ENCODE data around the gene SLC4A11. TPM values are rescaled to one million over a fixed set of nuclear protein-coding genes. Genes with fewer than 3 reads are reported as not detected.

Gene SLC4A11
- 1 to 10 TPM in 1 of 3 donors, under 1 TPM in 2; 0.29 to 1.0 (median 0.61) TPM for polyA plus RNA-seq

GRCh38 chr20:3239026-3239866 lies at the start of gene SLC4A11:
SLC4A11 (minus strand) TSS chr20:3239190; CDS start chr20:3239137, 53 bp downstream.
- H3K27ac ChIP-seq (ENCODE audit: low read depth, low read length): no peak within 1 kb of the TSS
- 1% methylated on average over 85 to 107 of the region's 107 CpGs for WGBS, 3 donors

- H3K27ac ChIP-seq (ENCODE audit: low read depth, low read length): no peak overlapping the region
- 83 to 97% (median 87%) methylated on average over 7 of the region's 7 CpGs for WGBS, 3 donors
These were observed 44.3 kb upstream of the SLC4A11 start for GRCh38 chr20:3283222-3283820.

- WGBS, 3 donors: 86 to 97% (median 93%) methylated on average over 6 of the region's 6 CpGs
- H3K27ac ChIP-seq (ENCODE audit: low read depth, low read length): no peak overlapping the region
These were observed 43.6 kb upstream of the SLC4A11 start for GRCh38 chr20:3282271-3283221.

DNA sequence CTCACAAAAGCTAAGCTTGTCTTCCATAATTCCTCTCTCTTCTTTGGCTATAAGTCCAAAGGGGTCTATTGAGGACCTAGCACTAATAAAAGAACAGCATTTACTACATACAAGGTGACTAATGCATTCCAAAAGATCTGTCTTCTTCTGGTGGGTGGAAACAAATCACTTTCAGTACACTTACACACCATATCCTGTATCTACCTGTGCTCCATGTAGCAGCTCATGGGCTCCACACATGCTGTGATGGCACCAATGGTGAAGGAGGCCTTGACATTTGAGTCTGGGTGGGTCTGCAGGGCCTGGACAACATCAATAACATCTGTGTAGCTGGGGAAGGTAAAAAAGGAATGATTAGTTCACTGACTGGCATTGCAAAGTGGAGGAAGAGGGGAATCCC lies 42.4 kb upstream of the SLC4A11 start:
- no peak overlapping the region for H3K27ac ChIP-seq (ENCODE audit: low read depth, low read length)

DNA sequence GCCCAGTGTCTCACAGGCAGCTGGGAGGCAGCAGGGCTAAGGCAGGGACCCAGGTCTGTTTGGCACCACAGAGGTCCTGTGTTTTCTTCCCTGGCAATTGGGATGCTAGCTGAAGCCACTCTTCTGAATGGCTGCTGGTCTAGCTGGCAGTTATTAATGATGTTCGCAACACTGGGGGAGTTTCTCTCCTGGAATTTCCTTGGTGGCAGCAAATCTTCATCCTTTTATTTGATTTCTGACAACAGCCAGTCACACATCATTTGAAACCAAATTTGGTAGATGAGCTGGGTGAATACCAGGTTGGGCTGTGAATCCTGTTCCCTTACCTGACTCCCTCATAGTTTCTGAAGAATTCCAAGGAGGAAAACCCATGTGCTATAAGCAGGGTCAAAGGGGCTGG lies 40.8 kb upstream of the SLC4A11 start:
- WGBS, 3 donors: 96 to 100% (median 100%) methylated on average over 1 of the region's 1 CpG
- H3K27ac ChIP-seq (ENCODE audit: low read depth, low read length): no peak overlapping the region

GRCh38 chr20:3277686-3278465 lies 38.9 kb upstream of the SLC4A11 start:
- H3K27ac ChIP-seq (ENCODE audit: low read depth, low read length): no peak overlapping the region
- WGBS, 3 donors: 92 to 98% (median 96%) methylated on average over 7 of the region's 7 CpGs

GRCh38 chr20:3276680-3277015 lies 37.7 kb upstream of the SLC4A11 start:
- 50 to 64% (median 58%) methylated on average over 1 of the region's 1 CpG for WGBS, 3 donors
- no peak overlapping the region for H3K27ac ChIP-seq (ENCODE audit: low read depth, low read length)

DNA sequence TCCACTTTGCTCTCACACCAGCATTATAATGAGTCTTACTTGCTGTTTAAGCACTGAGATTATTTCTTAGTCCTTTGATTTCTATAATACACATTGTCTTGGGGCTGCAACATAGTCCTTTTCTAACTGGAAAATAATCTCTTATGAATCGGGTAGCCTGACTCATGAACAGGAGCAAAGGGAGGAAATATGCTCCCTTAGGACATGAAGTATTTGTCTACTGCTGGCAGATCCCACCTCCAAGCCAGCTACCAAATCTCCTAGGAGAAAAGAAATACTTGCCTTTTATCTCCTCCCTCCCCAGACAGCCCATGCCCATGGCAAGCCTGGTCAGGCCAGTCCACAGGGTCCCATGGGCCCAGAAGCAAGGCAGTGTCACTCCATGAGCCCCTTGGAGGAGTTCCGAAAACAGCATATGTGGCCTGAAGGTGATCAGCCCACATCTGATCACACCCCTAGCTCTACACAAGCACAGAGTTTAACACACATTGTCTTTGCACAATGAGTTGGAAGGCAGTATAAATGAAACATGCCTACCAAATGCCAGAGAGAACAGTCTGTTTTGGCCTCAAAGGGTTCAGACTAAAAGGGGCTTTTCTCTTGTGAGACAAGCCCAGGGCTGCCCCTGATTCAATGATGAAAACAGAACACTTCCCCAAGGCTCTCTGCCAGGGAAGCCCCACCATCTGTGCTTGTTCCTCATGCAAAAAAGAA lies 37.1 kb upstream of the SLC4A11 start:
- H3K27ac ChIP-seq (ENCODE audit: low read depth, low read length): no peak overlapping the region
- 73 to 80% (median 76%) methylated on average over 2 of the region's 2 CpGs for WGBS, 3 donors

GRCh38 chr20:3275064-3275935 lies 36.3 kb upstream of the SLC4A11 start:
- WGBS, 3 donors: 90 to 93% (median 90%) methylated on average over 5 of the region's 5 CpGs
- no peak overlapping the region for H3K27ac ChIP-seq (ENCODE audit: low read depth, low read length)

- 93 to 98% (median 95%) methylated on average over 4 of the region's 4 CpGs for WGBS, 3 donors
- no peak overlapping the region for H3K27ac ChIP-seq (ENCODE audit: low read depth, low read length)
These were observed 34.4 kb upstream of the SLC4A11 start for GRCh38 chr20:3273371-3273770.

DNA sequence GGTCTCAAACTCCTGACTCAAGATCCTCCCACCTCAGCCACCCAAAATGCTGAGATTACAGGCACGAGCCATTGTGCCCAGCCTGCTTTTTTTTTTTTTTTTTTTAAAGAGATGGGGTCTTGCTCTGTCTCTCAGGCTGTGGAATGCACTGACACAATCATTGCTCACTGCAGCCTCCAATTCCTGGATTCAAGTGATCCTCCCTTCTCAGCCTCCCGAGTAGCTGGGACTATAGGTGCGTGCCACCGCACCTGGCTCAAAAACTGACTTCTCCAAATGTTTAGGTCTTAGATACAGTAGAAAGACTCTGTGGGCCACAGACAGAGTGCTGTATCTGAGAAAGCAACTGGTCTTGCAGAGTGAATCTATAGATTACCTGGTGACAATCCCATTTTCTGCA lies 31.1 kb upstream of the SLC4A11 start:
- WGBS, 3 donors: 96 to 97% (median 96%) methylated on average over 4 of the region's 4 CpGs
- no peak overlapping the region for H3K27ac ChIP-seq (ENCODE audit: low read depth, low read length)

DNA sequence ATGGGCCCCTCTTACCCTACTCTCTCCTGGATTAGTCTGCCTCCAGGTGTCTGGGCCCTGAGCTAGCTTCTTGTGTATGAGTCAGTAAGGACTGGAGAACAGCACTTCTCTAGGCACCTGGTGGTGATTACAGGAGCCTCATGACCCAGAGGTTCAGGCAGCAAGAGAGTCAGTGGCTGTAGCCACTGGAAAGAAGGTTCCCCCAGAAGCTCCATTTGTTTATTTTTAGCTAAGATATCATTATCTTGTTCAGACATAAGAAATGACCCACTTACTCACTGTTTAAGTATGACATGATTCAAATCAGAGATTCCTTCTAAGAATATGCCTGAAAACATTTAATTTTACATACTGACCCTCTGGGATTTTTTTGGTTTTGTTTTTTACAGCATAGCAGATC lies 23.6 kb upstream of the SLC4A11 start:
- H3K27ac ChIP-seq (ENCODE audit: low read depth, low read length): no peak overlapping the region

- 85 to 95% (median 93%) methylated on average over 5 of the region's 5 CpGs for WGBS, 3 donors
- no peak overlapping the region for H3K27ac ChIP-seq (ENCODE audit: low read depth, low read length)
These were observed 19.4 kb upstream of the SLC4A11 start for GRCh38 chr20:3258429-3258828.

- no peak overlapping the region for H3K27ac ChIP-seq (ENCODE audit: low read depth, low read length)
- WGBS, 3 donors: 96 to 98% (median 98%) methylated on average over 5 of the region's 5 CpGs
These were observed 16.7 kb upstream of the SLC4A11 start for GRCh38 chr20:3255728-3256127.

GRCh38 chr20:3251806-3252205 lies 12.8 kb upstream of the SLC4A11 start:
- 58 to 74% (median 60%) methylated on average over 8 of the region's 8 CpGs for WGBS, 3 donors
- no peak overlapping the region for H3K27ac ChIP-seq (ENCODE audit: low read depth, low read length)

DNA sequence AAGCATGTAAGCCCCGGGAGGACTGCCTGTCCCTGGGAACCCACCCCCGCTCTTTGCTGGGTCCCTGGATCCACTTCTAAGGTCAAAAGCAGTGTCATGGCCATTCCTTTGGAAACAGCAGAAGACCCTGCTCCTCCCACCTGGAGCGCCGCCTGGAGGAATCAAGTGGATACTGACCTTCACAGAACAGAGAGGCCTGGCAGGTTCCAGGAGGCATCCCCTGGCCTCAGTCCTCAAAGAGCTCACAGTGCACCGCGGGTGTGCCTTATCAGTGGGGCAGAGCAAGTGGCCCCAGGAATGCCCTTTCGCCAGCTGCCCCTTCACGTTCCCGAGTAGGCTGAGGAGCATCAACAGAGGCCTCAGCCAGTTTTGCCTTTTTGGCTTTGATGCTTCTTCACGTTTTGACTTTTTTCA lies 11.1 kb upstream of the SLC4A11 start:
- WGBS, 3 donors: 61 to 85% (median 79%) methylated on average over 10 of the region's 10 CpGs
- H3K27ac ChIP-seq (ENCODE audit: low read depth, low read length): no peak overlapping the region

DNA sequence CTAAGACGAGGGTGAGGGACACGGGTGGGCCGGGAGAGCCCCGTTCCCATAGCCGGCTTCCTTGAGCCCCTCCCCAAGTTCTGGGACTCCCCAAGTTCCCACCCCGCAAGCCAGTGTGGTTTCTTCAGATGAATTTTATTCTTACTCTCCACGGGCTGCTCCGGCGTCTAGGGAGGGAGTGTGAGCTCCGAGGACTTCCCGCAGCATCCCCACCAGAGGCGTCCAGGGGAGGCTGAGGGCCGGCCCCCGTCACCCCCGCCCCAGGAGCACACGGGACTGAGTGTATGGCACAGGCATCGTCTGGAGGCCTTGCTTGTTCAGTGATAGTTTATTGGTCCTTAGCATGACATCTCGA lies 10.0 kb upstream of the SLC4A11 start:
- 12 to 27% (median 18%) methylated on average over 18 of the region's 18 CpGs for WGBS, 3 donors
- no peak overlapping the region for H3K27ac ChIP-seq (ENCODE audit: low read depth, low read length)
